HG03095 (cell line): ENCODE results near the gene AMACR.

Experiments used
- ATAC-seq: cut with Tn5 transposase; IDR thresholded peaks from one replicate; pipeline ENCODE4 v1.9.1; 2021; ENCODE audit warnings: moderate library complexity; ENCODE audit not compliant: unreplicated experiment

AMACR gene

GRCh38 chr5:34007621-34008600 lies at the start of gene AMACR:
TSS of gene AMACR (minus strand) at chr5:34008050. CDS start at chr5:34008019, 31 bp downstream.
- peak; percentile 90 for ATAC-seq

GRCh38 chr5:34057569-34057968 lies 49.7 kb upstream of the AMACR start:
- no peak for ATAC-seq

GRCh38 chr5:34057118-34057517 lies 49.3 kb upstream of the AMACR start:
- no peak for ATAC-seq

GRCh38 chr5:34055667-34056066 lies 47.8 kb upstream of the AMACR start:
- no peak for ATAC-seq

- no peak for ATAC-seq
These were observed 46.5 kb upstream of the AMACR start for GRCh38 chr5:34054400-34054729.

GRCh38 chr5:34053571-34054399 lies 45.9 kb upstream of the AMACR start:
- no peak for ATAC-seq

GRCh38 chr5:34053133-34053532 lies 45.3 kb upstream of the AMACR start:
- ATAC-seq, result no peak

GRCh38 chr5:34051374-34051980 lies 43.6 kb upstream of the AMACR start:
- no peak for ATAC-seq

GRCh38 chr5:34047774-34048572 lies 40.1 kb upstream of the AMACR start:
- no peak for ATAC-seq

- no peak for ATAC-seq
These were observed 39.3 kb upstream of the AMACR start for GRCh38 chr5:34047143-34047542.

- no peak for ATAC-seq
These were observed 38.1 kb upstream of the AMACR start for GRCh38 chr5:34045996-34046395.

GRCh38 chr5:34045023-34045422 lies 37.2 kb upstream of the AMACR start:
- ATAC-seq, result no peak

- no peak for ATAC-seq
These were observed 35.4 kb upstream of the AMACR start, which contains the start of gene C1QTNF3 for GRCh38 chr5:34043099-34043876. TSS of gene C1QTNF3 (minus strand) at chr5:34043213. CDS start at chr5:34043125, 88 bp downstream.

- no peak for ATAC-seq
These were observed 34.5 kb upstream of the AMACR start for GRCh38 chr5:34042321-34042720.

- ATAC-seq, result no peak
These were observed 33.6 kb upstream of the AMACR start for GRCh38 chr5:34041247-34041972.

- no peak for ATAC-seq
These were observed 32.6 kb upstream of the AMACR start for GRCh38 chr5:34040472-34040871.

GRCh38 chr5:34039398-34040157 lies 31.7 kb upstream of the AMACR start:
- no peak for ATAC-seq

- no peak for ATAC-seq
These were observed 31.0 kb upstream of the AMACR start for GRCh38 chr5:34038838-34039237.
